Hematopoietic multipotent progenitor cell (in vitro differentiated cells): Measurements from ENCODE around the gene CD7. TPM values are rescaled to one million over a fixed set of nuclear protein-coding genes. Genes with fewer than 3 reads are reported as not detected.

ENCODE experiments used
- DNase-seq, 3 donors: peaks; one replicate each; pipeline ENCODE4 v3.0.0-alpha.2; 2011 to 2015; ENCODE audit warnings: low read depth in 2 of 3, low spot score in 2 of 3
- total RNA-seq: library from RNA; depleted of rRNA; stranded (reverse); fragments of >200 nt; gene quantifications from one replicate; pipeline ENCODE4 v1.2.3, GENCODE V29; 2012

The CD7 gene
- total RNA-seq, 1 donor = 1.9 TPM

DNA sequence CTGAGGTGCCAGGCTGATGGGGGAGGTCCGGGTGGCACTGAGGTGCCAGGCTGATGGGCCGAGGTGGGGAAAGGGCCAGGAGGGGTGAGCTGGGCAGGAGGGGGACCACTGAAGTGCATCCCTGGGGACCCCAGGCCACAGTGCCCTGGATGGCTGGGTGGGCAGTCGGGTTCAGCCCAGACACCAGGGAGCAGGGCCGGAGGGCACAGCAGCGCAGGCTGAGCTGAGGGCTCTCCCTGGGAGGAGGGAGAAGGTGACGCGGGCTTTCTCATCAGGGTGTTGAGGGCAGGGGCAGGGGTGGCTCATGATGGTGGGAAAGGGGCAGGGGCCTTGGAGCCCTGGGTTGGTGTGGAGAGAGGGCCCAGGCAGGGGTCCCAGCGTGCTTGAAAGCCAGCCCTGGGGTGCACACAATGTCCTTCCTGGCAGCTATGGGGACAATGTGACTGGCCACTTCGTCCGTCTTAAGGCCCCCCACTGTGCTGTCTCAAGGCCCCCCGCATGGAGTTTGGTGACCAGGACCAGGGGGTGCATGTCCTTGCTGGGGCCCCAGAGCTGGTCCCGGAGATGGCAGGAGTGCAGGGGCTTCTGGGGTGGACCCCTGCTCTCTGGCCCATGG lies 16.0 kb downstream of the CD7 start:
- DNase-seq = no peak

- peak in 2 of 3 donors; percentile 69 to 72 for DNase-seq
Measured at GRCh38 chr17:82300707-82301270, 16.6 kb downstream of the CD7 start.

- no peak for DNase-seq
Measured at GRCh38 chr17:82300228-82300627, 17.2 kb downstream of the CD7 start.

DNA sequence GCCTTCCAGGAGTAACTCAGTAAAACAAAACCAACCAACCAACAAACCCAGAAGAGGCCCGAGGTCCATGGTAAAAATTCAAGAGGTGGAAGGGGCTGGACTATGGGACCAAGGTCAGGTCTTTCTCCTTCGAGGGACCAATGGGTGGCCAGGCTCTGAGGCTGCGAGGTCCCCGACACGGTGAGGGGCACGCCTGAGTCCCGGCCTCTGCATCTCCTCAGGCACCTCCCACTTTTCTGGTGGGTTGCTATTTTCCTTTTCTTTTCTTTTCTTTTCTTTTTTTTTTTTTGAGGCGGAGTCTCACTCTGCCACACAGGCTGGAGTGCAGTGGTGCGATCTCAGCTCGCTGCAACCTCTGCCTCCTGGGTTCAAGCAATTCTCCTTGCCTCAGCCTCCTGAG lies 18.0 kb downstream of the CD7 start:
- no peak for DNase-seq

DNA sequence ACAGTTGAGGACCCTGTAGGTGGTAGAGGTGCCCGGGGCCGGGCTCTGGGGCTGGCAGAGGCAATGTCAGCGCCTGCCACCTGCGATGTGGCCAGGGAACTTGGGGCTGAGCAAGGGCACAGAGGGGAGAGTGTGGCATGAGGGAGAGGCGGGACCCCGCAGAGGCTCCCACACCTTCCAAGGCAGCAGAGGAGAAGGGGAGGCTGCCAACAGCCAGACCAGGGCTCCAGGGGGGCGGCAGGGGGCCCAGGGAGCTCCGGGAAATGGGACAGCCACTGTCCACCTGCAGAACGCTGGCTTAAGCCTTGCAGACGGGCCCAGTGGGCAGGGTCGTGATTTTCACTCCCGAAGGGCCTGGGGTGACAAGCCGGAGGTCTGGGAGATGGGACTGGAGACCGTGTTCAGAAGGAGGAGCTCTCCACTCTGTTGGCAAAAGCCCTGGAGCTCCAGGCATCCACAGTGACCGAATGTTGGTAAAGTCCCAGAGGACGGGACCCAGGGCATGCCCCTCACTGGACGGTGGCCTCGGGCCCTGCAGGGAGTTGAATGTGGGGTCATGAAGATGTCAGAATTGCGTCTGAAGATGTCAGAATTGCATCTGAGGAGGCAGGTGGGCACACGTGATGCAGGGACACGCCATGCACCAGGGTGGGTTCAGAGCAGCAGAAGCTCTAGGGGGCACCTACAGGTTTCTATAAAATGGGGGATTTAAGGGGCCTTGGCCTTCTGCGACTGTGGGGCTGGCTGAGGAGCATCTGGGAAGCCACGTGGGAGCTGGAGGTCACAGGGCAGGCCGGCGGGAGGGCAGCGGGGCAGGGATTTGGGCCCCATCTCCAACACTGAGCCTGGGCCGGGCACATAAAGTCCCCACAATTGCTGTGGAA lies 18.6 kb downstream of the CD7 start:
- DNase-seq = no peak

DNA sequence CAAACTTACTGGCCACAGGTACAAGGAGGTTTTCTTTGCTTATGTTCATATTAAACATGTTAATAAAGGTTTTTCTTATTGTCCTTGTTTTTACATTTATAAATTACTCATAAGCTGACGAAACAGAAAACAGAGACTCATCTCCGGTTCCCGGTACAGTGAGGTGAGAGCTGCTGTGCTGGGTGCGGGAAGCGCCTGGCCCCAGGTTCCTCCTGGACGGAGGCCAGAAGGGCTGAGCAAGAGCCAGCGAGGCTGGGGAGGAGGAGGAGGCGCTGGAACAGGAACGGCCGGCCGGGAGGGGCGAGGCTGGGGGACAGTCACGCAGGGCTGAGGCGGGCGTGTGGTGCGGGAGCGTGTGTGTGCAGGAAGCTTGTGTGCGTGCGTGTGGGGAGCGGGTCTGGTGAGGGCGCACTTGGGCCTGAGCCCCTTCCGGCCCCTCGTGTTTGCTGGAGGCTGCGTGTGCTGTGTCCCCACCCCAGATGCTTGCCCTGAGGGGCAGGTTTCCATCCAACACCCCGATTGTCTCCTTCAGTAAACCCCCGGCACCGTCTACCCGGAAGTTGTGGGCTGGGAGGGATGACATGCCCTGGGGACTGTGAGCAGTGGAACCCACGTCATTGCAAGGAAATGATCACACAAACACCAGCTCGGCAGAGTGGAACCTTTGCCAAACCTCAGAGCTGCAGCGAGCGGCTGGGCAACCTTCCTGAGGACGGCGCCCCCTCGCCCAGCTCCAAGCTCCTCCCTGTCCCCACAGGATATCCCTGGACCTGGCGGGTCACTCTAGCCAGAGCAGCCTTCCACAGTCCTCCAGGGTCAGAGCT lies 19.5 kb downstream of the CD7 start:
- peak; percentile 81 to 98 (median 97) for DNase-seq

DNA sequence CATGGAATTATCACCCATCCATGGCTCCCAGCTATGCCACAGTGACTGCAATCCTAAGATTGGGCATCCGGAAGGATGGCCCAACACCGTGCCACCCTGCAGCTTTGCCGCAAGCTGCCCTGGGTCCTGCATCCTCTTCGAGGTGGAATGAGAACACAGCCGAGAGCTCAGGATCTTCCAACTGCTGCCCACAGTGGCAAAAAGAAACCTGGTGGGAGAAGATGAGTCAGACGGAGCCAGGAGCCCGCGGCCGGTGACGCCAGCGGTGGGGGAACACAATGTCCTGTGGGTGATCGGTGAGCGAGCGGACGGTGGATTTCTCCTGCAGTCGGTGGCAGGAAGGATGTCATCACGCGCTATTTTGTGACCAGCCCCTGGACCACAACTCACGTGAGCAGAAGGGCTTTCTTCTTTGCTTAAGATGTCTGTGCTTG lies 20.1 kb downstream of the CD7 start:
- DNase-seq = peak in 2 of 3 donors; percentile 88 to 91

- no peak for DNase-seq
Measured at GRCh38 chr17:82296511-82297279, 20.7 kb downstream of the CD7 start.

- no peak for DNase-seq
Measured at GRCh38 chr17:82295472-82295814, 22.0 kb downstream of the CD7 start.

DNA sequence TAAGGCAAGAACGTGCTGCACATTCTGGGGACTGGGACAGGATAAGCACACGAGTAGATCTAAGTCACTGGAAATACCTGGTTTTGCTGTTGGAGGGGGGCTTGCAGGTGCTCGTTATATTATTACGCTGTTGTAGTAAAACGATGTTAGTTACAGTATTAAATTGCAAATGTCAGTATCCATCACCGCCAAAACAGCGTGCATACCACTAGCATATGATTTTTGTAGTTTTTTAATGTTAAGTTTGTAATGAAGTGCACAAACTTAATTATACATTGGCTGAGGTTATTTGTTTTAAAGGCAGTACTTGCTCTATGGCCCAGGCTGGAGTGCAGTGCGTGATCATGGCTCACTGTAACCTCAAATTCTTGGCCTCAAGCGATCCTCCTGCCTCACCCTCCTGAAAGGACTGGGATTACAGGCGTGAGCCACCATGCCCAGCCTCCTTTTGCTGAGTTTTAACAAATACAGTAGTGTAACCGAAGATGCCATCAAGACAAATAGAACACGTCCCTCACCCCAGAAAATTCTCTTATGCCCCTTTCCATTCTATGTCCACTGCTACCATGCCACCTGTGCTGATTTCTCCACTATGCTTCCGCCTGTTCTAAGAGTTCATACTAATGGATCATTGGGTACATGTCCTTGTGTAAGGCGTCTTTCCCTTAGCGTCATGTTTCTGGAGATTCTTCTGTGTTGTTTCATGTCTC lies 23.2 kb downstream of the CD7 start:
- DNase-seq = no peak

GRCh38 chr17:82292251-82293154 lies 24.9 kb downstream of the CD7 start:
- peak; percentile 78 to 99 (median 97) for DNase-seq

DNA sequence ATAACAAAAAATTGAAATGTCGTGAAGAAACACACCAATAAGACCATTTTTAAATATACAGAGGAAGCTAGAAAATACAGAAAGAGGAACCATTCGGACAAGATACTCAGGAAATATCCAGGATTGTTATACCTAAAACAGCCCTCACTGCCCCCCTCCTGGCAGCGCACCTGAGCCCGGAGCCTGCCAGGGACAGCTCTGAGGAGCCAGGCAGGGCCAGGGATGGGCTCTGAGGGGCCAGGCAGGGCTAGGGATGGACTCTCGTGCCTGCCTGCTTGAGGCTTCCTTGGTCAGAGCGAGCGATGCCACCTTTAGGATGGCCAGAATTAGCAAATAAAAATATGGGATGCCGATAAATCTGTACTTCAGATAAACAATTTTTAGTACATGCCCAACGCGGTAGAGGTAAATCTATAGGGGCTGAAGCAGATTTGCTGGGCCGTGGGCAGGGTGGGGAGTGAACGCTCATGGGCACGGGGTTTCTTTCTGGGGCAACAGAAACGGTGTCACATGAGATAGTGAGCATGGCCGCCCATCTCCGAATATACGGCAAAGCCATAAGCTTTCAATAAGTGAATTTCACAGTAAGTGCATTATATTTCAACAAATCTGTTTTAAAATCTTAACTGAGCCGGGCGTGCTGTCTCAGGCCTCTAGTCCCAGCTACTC lies 25.7 kb downstream of the CD7 start:
- no peak for DNase-seq

GRCh38 chr17:82287868-82288801 lies 29.3 kb downstream of the CD7 start:
- DNase-seq = no peak

GRCh38 chr17:82287013-82287867 lies 30.2 kb downstream of the CD7 start:
- no peak for DNase-seq

DNA sequence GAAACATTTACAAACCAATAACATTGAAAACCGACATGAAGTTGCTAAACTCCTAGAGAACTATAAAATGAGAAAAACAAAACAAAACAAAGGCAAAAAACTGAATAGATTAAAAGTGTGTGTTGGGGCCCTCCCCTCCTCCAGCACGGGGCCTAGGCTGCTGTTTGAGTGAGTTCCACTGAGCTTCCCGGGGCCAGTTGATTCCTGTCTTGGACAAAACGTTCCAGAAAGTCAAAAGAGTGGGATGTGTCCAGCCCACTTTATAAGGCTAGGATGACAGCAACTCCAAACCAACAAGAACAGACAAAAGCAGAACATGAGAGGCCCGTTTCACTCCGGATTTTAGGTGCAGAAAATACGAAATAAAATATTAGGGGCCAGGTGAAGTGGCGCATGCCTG lies 32.3 kb downstream of the CD7 start:
- DNase-seq = no peak

GRCh38 chr17:82283208-82283749 lies 34.1 kb downstream of the CD7 start:
- peak in 2 of 3 donors; percentile 77 for DNase-seq
